Raji (cell line): ENCODE measurements around the gene ADGRB3.

Experiments used
- POLR2A ChIP-seq: IDR thresholded peaks from 2 replicates; pipeline ENCODE4 v1.6.1; 2011; ENCODE audit warnings: low read depth, low read length, control low read depth; ENCODE audit not compliant: insufficient read depth

The ADGRB3 gene

DNA sequence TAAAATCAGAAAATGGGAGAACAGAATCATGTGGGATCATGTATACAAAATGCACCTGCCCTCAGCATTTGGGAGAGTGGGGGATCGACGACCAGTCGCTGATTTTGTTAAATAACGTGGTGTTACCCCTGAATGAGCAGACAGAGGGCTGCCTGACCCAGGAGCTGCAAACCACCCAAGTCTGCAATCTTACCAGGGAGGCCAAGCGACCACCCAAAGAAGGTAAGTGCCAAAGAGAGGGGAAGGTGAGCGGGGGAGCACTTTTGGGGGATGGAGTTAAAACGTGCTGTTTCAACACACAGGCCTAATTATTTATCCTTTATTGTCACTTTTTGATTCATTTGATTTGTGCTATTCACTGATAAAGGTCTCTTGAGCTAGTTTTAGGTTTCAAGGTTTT lies 4.1 kb downstream of the ADGRB3 start:
- TF ChIP-seq POLR2A, result no peak

DNA sequence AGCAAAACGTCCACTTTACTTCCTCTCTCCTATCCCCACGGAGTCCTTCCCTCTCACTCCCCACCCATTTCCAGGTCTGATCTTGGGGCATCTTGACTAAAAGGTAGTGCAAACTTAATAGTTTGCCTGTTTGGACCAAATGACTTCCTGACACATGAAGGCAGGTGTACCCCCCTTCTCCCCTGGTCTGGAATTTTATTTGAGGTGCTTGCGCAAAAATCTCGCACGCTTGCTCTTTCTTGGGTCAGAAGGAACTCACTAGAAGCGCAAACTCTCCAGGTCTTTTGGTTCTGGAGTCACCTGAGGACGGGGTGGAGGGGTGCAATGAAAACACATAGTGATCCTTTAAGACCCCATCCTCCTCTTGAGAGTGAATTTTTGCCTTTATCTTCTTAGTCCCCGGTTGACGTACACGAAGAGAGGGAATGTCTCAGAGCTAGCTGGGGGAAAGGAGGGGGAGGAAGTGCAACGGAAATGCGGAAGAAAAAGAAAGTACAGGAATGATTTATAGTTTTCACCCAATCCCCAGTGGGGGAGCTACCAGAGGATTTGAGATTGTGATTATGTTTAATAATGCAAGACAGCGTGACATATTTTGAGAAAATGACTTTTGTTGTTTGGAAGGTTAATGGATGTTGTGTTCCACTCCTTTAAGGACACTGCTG lies 4.9 kb downstream of the ADGRB3 start:
- no peak for TF ChIP-seq POLR2A

DNA sequence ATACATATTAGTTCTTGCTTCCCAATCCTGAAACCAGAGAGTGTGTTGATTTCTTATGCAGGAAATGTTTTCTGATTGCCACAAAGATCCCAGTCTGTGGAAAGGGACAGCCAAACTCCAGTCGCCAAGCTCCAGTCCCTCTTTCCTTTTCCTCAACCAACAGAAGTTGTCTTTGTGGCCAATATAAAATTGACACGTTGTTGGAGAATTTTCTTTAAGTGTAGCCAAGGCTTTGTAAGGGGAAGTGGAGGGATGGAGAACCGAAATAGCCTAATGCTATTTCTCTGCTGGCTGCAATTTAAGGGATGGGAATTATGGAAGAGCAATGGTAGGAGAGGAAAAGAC lies 5.4 kb downstream of the ADGRB3 start:
- no peak for TF ChIP-seq POLR2A

DNA sequence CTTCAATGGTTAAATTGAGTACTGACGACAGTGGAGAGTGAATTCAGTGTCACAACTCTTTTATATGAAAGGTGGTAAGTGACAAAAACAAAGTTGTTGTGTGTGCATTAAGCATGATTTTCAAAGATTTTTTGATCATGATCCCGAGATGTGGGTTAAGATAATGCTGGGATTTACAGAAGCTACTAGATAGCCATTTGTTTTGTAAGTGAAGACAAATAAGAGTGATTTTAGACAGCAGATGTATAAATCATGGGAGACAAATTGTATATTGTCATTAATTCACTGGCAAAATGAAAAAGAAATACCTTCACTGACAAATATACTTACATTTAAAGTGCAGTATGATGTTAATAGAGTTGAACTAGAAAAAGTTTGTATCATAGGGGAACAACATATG lies 6.1 kb downstream of the ADGRB3 start:
- TF ChIP-seq POLR2A, result no peak

DNA sequence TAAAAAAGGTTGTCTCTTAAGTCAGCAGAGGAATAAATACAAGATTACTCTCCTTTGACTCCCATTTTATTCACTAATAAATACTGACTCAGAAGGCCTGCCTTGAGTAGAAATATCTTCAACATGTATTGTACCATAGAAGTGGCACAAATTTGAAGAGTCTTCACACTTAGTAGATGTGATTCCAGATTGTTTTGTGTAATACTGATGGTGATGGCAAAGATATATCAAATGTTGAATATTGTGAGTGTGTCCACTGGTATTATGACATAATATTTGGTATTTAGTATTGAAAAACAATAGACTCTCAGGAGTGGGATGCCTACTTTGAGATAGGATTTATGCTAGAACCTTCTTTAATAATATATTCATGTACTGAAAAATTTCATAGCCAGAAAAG lies 7.0 kb downstream of the ADGRB3 start:
- TF ChIP-seq POLR2A, result no peak

DNA sequence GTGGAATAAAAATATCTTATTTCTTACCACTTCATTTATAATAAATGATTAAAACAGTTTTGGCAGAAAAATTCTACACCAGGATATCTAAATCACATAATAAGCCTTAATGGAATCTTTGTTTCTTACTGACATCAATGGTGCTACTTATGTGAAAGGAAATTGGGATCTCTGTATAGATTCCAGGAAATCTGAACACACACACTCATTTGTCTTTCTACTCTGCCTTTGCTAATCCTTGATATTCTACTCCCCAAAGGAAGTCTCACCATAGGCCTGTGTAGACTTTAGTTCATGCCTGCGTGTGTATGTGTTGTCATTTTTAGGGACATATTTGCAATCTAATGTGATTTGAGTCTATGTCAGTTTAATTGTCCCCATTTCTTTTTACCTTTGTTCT lies 7.9 kb downstream of the ADGRB3 start:
- TF ChIP-seq POLR2A, result no peak

DNA sequence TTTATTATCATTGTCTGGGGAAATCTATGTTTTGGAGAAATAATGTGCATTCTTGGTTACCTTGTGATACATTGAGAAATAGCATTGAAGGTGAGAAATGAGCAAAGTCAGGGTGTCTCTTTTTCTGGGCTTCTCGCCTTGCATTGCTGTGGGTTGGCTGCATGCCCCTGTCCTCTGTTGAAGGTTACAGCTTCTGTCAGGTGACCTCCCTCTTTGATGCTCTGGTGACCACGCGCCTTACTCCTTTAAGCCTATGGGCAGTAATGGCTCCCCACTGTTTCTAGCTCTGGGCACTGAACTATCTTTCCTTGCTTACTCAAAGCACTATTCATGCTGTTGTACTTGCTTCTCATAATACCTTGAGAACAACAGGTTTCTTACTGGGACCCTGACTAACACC lies 14.6 kb downstream of the ADGRB3 start:
- no peak for TF ChIP-seq POLR2A

DNA sequence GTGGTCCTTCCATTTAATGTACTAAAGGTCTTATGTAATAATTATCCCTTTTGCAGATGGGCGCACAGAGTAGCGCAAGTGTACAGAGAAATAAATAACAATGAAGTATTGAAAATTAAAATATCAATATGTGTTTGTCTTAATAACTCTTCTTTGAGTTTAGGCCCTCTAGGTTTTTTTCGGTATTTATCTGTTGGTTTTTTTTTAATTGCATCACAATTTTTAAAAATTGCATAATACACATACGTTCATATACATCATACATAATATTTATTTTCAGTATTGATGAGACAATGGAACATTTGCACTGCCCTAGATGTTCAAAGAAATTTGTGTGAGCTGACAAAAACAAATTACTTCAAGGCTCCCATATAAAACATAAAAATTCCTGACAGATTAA lies 15.1 kb downstream of the ADGRB3 start:
- no peak for TF ChIP-seq POLR2A

DNA sequence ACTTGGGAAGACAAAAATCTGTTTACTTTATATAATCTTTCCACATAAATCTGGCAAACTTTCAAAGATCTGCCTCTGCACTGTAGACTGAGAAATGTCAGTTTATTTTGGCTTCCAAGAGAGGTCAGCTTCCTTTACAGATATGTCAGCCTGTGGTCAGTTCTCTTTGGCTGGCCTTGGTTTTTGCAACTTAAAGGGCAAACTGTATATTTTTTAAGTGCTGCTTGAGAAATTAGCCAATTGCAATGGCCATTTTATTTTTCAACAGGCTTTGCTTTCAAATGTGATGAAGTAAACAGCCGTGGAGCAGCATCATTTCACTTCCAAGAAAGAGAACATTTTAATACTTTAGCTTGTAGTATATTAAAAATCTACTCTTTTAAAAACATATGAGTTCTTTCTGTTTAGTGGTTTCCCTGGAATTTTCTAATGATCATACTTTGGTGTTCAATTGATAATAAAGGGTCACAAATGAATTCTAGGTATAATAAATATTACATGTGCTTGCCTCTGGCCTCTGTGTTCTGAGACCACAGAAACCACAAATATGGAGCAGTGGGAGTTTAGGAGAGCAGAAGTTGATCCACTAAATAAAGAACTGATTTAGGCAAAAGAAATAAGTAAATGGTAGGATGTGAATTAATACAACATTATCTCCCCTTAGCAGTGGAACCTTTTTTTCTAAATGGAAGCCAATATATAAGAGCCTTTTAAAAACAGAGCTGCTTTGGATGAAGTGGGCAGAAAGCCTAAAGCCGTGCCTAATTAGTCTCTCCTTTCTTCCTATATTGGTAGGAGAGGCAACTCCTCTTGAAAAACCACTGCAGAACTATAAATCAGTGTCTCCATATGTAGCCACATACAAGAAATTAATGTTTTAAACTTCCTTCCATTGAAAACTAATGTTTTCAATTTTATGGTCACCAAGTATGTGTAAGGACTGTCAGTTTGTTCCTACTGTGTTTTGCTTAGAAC lies 16.2 kb downstream of the ADGRB3 start:
- TF ChIP-seq POLR2A, result no peak

DNA sequence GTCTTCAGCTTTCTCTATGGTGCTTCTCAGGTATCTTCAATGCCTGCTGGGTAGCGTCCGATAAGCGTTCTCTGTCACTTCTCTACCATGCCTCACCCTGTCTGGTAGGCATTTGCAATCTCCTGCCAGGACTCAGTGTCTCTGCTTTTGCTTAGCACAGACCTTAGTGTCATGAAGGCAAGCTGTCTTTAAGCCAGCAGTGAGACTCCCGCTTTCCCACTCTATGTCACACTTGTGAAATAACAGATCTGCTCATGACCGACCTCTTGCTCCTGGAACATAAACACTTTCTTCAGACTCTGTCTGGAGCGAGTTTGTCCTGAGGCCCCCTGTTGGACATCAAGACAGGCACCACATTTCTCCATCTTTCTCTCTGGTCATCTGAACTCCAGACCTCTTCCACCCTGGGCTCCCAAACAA lies 17.0 kb downstream of the ADGRB3 start:
- TF ChIP-seq POLR2A, result no peak

DNA sequence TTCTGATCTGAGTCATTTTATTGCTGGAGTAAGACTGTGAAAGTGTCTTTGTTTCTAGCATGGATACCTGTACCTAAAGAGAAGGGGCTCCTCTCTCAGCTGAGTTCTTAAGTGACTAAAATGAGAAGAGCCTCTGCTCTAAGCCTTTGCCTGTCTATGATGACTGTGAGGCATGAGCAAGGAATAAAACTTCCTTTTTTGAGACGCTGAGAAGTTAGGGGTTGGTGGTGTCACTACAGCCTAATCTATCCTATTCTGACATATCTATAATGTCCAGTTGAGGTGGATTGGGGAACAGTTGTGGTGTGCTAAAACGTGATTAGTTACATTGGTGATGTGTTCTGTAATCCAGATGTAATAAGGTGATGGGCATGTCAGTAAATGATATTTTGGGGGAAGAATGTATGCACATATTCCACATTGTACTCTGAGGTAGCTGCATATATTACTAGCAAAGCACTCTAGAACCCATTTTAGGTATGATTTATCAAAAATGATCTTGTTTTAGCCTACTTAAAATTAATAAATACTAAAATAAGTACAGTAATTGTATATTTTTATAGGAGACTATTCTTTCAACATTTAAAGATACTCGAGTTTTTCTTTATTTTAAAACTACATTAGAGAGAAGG lies 18.1 kb downstream of the ADGRB3 start:
- no peak for TF ChIP-seq POLR2A

DNA sequence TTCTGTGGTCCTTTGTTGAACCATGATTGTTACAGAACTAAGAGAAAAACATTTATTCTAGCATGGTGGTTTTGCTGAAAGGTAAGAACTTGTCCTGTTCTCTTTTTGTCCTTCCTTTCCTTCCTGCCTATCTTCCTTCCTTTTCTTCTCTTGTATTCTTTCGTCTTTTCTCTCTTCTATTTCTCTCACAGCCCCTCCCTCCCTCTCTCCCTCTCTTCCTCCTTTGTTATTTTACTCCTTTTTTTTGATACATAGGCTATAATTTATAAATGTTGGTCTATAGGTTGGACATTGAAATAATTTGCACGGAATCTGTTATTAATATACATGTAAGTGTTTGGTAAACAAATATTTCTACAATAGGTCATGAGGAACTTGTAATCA lies 18.6 kb downstream of the ADGRB3 start:
- TF ChIP-seq POLR2A, result no peak

DNA sequence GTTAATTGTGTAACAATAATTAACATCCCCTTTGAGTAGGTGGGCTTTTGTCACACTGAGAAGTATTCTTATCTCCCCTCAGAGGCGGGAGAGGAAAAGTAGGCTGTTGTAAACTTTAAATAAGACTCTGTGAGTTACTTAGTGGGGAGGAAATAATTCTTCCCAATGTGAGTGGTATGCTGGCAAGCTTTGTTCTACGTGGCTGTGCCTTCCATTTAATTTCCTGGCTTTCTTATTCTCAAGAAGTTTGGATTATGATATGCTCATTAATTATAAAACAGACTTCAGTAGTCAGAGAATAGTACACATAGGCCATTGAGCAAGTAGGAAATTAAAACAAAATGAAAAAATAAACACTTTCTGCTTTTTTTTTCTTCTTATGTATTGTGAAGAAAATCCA lies 19.1 kb downstream of the ADGRB3 start:
- no peak for TF ChIP-seq POLR2A

DNA sequence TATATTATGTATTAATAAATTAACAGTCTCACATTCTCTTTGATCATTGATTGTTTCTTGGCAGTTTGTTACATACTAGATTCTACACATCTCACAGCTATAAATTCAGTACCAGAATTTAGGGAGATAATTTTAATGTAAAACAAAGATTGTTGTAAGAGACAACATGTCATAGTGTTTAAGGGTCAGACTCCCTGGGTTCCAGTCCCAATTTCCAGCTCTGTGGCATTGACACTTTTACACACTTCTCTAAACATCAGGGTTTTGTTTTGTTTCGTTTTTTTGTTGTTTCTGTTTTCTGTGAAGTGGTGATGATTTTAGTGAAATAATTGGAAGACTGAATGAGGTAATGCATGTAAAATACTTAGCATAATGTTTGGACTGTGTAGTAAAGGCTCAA lies 19.9 kb downstream of the ADGRB3 start:
- TF ChIP-seq POLR2A, result no peak

DNA sequence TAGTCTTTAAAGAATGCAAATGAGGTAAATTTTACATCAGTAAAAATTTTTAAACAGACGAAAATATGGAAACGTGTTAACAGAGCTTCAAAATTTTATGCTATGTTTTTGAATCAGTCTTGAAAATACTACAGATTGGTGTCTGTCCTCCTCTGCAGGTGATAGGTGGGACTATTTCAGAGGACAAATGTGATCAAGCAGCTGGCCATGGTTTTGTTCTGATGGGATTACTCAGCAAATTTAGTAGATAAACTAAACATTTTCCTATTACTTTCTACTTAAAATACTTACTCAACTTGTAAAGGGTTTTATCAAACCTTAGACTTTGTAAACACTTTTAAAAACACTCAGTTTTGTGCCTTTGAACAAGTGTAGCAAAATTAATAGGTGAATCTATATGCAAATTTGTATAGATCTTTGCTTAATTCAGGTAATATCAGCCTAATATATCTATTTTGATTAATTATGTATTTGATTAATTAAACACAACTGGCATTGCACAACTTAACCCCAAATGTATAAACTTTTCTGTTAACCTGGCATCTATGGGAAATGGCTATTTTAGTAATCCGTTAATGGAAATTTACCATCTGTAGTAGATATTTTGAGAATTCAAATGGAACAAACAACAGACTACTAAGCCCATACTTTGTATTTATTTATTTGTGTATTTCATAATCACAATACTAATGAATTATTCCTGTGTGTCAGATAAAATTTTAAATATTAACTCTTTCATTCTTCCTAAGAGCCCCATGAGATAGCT lies 22.5 kb downstream of the ADGRB3 start:
- TF ChIP-seq POLR2A, result no peak

DNA sequence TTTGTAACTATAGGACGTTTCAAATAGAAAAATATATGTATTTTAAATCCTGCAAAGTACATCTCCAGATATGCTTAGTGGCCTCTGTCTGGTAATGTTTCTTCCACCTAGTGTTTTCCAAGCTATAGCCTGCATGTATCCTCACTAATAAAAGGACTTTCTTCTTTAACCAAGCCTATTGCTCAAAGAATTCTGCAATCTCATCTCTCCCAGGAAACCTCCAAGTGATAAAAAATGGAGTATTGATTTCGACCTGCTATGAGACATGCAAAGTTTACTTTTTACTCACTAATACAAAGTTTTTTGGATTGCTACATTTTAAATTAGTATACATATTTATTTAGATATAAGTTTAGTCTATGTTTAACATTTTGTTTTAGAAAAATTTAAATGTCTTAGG lies 23.3 kb downstream of the ADGRB3 start:
- no peak for TF ChIP-seq POLR2A

DNA sequence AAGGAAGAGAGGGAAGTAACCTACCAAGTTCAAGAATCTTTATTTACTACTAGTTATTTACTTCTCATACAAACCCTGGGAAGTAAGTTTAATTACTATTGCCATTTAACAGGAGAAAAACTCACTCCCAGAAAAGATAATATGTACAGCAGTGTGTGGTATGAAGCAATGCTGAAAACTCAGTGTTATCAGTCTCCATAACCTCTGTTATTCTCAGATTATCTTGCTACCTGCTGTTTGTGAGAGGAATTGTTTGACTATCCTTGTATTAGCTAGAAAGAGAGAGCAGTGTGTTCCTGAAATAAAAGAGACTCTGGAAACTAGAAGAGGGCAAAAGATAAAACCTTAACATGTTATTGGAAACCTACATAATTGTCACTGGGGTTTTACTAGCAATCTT lies 38.2 kb downstream of the ADGRB3 start:
- no peak for TF ChIP-seq POLR2A
